SK-N-SH (cell line): ENCODE measurements around the gene THOC2. TPM values are rescaled to one million over a fixed set of nuclear protein-coding genes. Genes with fewer than 3 reads are reported as not detected.

Experiments
- CTCF ChIA-PET: fragments of 300-600, 350-600 bp; formaldehyde crosslinking; extraction: SDS; loops from one replicate; lab custom pipeline; 2021; lab: Yijun Ruan, JAX
- POLR2A ChIA-PET: fragments of 350-600 bp; sonication (Branson Sonifier 250); formaldehyde crosslinking; extraction: SDS; loops from one replicate; lab custom pipeline; 2020; ENCODE audit warnings: antibody characterized with exemption, inconsistent platforms; lab: Yijun Ruan, JAX
- DNase-seq: peaks from one replicate; pipeline ENCODE4 v3.0.0; 2012
- H2AFZ ChIP-seq: fragments of 200-600 bp; sonication (generic); 2 replicates; pipeline ENCODE4 v1.8.1; 2016; ENCODE audit warnings: antibody characterized with exemption, mild to moderate bottlenecking, low read depth
- H3F3A ChIP-seq: fragments of 200-600 bp; sonication (generic); replicated peaks from 2 replicates; pipeline ENCODE3; 2016; ENCODE audit warnings: antibody characterized with exemption, mild to moderate bottlenecking; ENCODE audit not compliant: insufficient read depth
- H3K27ac ChIP-seq, 2 experiments: fragments of 200-500 bp in 1 of 2; fragments of 200-600 bp in 1 of 2; sonication (Bioruptor generic) in 1 of 2; sonication (generic), shearing (Covaris generic) in 1 of 2; 2 replicates each; pipeline versions ENCODE4 v1.5.1 to v1.6.1; 2014 to 2016; ENCODE audit warnings: low read depth in 2 of 2, inconsistent platforms in 1 of 2, low read length in 1 of 2, mild to moderate bottlenecking in 1 of 2, mixed read lengths in 1 of 2
- H3K27me3 ChIP-seq: fragments of 200-600 bp; sonication (generic), shearing (Covaris generic); 2 replicates; pipeline ENCODE4 v1.6.1; 2016; ENCODE audit warnings: mixed run types; ENCODE audit not compliant: insufficient read depth
- H3K36me3 ChIP-seq, 2 experiments: fragments of 200-500 bp in 1 of 2; fragments of 200-600 bp in 1 of 2; sonication (Bioruptor generic) in 1 of 2; sonication (generic) in 1 of 2; replicated peaks in 1 of 2; 2 replicates each; pipeline versions ENCODE3 to v1.5.1; 2014 to 2016; ENCODE audit warnings: low read length in 1 of 2, mild to moderate bottlenecking in 1 of 2; ENCODE audit not compliant: insufficient read depth in 2 of 2, control insufficient read depth in 1 of 2
- H3K4me1 ChIP-seq, 2 experiments: fragments of 200-500 bp in 1 of 2; fragments of 200-600 bp in 1 of 2; sonication (Bioruptor generic) in 1 of 2; sonication (generic), shearing (Covaris generic) in 1 of 2; 2 replicates each; pipeline versions ENCODE4 v1.5.1 to v1.6.1; 2014 to 2016; ENCODE audit warnings: low read depth in 1 of 2, low read length in 1 of 2, mixed run types in 1 of 2; ENCODE audit not compliant: insufficient read depth in 2 of 2, control insufficient read depth in 1 of 2
- H3K4me2 ChIP-seq: fragments of 200-600 bp; sonication (generic), shearing (Covaris generic); 2 replicates; pipeline ENCODE4 v1.6.1; 2017; ENCODE audit warnings: mixed run types
- H3K4me3 ChIP-seq, 2 experiments: fragments of 200-500 bp in 1 of 2; fragments of 200-600 bp in 1 of 2; sonication (Bioruptor generic) in 1 of 2; sonication (generic), shearing (Covaris generic) in 1 of 2; 2 replicates each; pipeline versions ENCODE4 v1.5.1 to v1.8.1; 2014 to 2016; ENCODE audit warnings: low read depth in 2 of 2, inconsistent platforms in 1 of 2, low read length in 1 of 2, mild to moderate bottlenecking in 1 of 2, mixed read lengths in 1 of 2, moderate library complexity in 1 of 2
- H3K79me2 ChIP-seq: fragments of 200-600 bp; sonication (generic); 2 replicates; pipeline ENCODE4 v1.8.1; 2017; ENCODE audit warnings: mild to moderate bottlenecking; ENCODE audit not compliant: insufficient read depth
- H3K9ac ChIP-seq: fragments of 200-600 bp; sonication (generic); 2 replicates; pipeline ENCODE4 v1.6.1; 2017; ENCODE audit warnings: mixed run types
- H3K9me2 ChIP-seq: fragments of 200-600 bp; sonication (generic); 2 replicates; pipeline ENCODE4 v1.6.1; 2017; ENCODE audit warnings: mixed run types
- H3K9me3 ChIP-seq: fragments of 200-600 bp; sonication (generic); 2 replicates; pipeline ENCODE4 v1.6.1; 2017; ENCODE audit warnings: mixed run types, mild to moderate bottlenecking, moderate library complexity
- H4K20me1 ChIP-seq: fragments of 200-600 bp; sonication (generic); 2 replicates; pipeline ENCODE4 v1.6.1; 2017; ENCODE audit warnings: mild to moderate bottlenecking, mixed run types; ENCODE audit not compliant: insufficient read depth
- EZH2phosphoT487 ChIP-seq: fragments of 200-600 bp; sonication (generic); IDR thresholded peaks from 2 replicates; pipeline ENCODE4 v1.6.1; 2017; ENCODE audit warnings: low read depth, mixed run types, mild to moderate bottlenecking, antibody characterized with exemption, moderate library complexity, borderline replicate concordance
- FOSL2 ChIP-seq: IDR thresholded peaks from 2 replicates; pipeline ENCODE4 v1.4.0; 2012; ENCODE audit warnings: low read depth, mild to moderate bottlenecking, moderate library complexity, borderline replicate concordance
- TAF1 ChIP-seq: IDR thresholded peaks from 2 replicates; pipeline ENCODE4 v1.6.1; 2012; ENCODE audit warnings: low read depth, mild to moderate bottlenecking, low read length, moderate library complexity, borderline replicate concordance
- TEAD4 ChIP-seq: IDR thresholded peaks from 2 replicates; pipeline ENCODE4 v1.4.0; 2012; ENCODE audit warnings: mild to moderate bottlenecking, borderline replicate concordance; ENCODE audit not compliant: insufficient read depth
- YY1 ChIP-seq: IDR thresholded peaks from 2 replicates; pipeline ENCODE4 v1.4.0; 2012; ENCODE audit warnings: low read depth, mild to moderate bottlenecking
- WGBS: methylation state at CpG from one replicate; pipeline ENCODE4 v1.1.6; 2017; ENCODE audit warnings: low lambda C conversion rate; 5-methylcytosine and 5-hydroxymethylcytosine counted together
- polyA plus RNA-seq, 3 experiments: library from polyadenylated mRNA; depleted of rRNA; stranded (reverse); fragments of >200 nt; gene quantifications; 2 replicates each; pipeline ENCODE4 v1.2.3, GENCODE V29; 2012
- TF ChIP-seq, protein P1 (sequence below): IDR thresholded peaks from 2 replicates; pipeline ENCODE4 v1.4.0; 2012; ENCODE audit warnings: low read depth, borderline replicate concordance
- TF ChIP-seq, protein P2 (sequence below): fragments of 150-350 bp; IDR thresholded peaks from 2 replicates; pipeline ENCODE4 v1.6.1; 2017; ENCODE audit warnings: antibody characterized with exemption, low read length, low read depth, borderline replicate concordance
- TF ChIP-seq, protein P3 (sequence below): fragments of 200-600 bp; sonication (generic); IDR thresholded peaks from 2 replicates; pipeline ENCODE4 v1.6.1; 2017; ENCODE audit warnings: antibody characterized with exemption, mild to moderate bottlenecking, moderate library complexity
- TF ChIP-seq, protein P4 (sequence below): IDR thresholded peaks from 2 replicates; pipeline ENCODE4 v1.6.1; 2012; ENCODE audit warnings: mild to moderate bottlenecking, low read depth, low read length, moderate library complexity

The THOC2 gene
- polyA plus RNA-seq, 1 of the 3 experiments (the other 2 are of a cell fraction): 26.7 TPM

DNA sequence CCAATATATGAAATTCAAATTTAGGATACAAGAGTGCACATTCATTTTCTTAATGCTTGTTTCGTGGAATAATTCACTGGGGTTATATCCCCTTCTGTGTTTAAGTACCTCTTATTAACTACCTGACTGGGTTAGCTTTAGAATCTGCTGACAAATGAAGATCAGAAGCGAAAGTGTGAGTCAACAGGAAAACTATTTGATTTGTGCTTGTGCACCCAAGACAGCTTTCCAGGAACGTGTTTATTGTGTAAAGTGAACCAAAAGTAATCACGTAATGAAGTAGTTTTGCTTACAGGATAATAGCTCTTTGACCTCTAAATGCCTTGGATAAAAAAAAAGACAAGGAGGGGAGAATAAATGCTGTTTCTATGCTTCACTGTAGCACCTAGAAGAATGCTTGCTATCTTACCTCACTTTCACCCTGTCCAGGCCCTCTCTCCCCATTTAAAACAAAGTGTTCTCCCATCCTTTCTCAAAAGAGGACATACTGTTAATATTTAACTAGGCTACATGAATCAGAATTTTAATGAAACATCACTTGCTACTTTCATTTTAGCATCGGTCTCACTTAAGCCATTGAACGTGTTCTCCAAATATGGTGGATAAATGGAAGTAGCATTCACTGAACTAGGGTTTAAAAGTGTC is 141.9 kb downstream of the THOC2 start:
- no peak overlapping the region for H2AFZ ChIP-seq
- H3K9ac ChIP-seq: no peak overlapping the region
- no peak overlapping the region for H3K4me3 ChIP-seq
- no peaks in the 10 kb centered on the region for H3K36me3 ChIP-seq
- H4K20me1 ChIP-seq: no peaks in the 10 kb centered on the region
- no peaks in the 10 kb centered on the region for H3K9me2 ChIP-seq
- H3K4me2 ChIP-seq: no peak overlapping the region
- TF ChIP-seq YY1: no peak
- TF ChIP-seq TAF1: no peak
- TF ChIP-seq, protein P1, sequence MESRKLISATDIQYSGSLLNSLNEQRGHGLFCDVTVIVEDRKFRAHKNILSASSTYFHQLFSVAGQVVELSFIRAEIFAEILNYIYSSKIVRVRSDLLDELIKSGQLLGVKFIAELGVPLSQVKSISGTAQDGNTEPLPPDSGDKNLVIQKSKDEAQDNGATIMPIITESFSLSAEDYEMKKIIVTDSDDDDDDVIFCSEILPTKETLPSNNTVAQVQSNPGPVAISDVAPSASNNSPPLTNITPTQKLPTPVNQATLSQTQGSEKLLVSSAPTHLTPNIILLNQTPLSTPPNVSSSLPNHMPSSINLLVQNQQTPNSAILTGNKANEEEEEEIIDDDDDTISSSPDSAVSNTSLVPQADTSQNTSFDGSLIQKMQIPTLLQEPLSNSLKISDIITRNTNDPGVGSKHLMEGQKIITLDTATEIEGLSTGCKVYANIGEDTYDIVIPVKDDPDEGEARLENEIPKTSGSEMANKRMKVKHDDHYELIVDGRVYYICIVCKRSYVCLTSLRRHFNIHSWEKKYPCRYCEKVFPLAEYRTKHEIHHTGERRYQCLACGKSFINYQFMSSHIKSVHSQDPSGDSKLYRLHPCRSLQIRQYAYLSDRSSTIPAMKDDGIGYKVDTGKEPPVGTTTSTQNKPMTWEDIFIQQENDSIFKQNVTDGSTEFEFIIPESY: no peak
- TF ChIP-seq EZH2phosphoT487: no peak
- TF ChIP-seq TEAD4: no peak
- TF ChIP-seq FOSL2: no peak
- TF ChIP-seq, protein P2, sequence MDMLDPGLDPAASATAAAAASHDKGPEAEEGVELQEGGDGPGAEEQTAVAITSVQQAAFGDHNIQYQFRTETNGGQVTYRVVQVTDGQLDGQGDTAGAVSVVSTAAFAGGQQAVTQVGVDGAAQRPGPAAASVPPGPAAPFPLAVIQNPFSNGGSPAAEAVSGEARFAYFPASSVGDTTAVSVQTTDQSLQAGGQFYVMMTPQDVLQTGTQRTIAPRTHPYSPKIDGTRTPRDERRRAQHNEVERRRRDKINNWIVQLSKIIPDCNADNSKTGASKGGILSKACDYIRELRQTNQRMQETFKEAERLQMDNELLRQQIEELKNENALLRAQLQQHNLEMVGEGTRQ: no peak
- TF ChIP-seq, protein P3, sequence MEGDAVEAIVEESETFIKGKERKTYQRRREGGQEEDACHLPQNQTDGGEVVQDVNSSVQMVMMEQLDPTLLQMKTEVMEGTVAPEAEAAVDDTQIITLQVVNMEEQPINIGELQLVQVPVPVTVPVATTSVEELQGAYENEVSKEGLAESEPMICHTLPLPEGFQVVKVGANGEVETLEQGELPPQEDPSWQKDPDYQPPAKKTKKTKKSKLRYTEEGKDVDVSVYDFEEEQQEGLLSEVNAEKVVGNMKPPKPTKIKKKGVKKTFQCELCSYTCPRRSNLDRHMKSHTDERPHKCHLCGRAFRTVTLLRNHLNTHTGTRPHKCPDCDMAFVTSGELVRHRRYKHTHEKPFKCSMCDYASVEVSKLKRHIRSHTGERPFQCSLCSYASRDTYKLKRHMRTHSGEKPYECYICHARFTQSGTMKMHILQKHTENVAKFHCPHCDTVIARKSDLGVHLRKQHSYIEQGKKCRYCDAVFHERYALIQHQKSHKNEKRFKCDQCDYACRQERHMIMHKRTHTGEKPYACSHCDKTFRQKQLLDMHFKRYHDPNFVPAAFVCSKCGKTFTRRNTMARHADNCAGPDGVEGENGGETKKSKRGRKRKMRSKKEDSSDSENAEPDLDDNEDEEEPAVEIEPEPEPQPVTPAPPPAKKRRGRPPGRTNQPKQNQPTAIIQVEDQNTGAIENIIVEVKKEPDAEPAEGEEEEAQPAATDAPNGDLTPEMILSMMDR: no peak
- TF ChIP-seq, protein P4, sequence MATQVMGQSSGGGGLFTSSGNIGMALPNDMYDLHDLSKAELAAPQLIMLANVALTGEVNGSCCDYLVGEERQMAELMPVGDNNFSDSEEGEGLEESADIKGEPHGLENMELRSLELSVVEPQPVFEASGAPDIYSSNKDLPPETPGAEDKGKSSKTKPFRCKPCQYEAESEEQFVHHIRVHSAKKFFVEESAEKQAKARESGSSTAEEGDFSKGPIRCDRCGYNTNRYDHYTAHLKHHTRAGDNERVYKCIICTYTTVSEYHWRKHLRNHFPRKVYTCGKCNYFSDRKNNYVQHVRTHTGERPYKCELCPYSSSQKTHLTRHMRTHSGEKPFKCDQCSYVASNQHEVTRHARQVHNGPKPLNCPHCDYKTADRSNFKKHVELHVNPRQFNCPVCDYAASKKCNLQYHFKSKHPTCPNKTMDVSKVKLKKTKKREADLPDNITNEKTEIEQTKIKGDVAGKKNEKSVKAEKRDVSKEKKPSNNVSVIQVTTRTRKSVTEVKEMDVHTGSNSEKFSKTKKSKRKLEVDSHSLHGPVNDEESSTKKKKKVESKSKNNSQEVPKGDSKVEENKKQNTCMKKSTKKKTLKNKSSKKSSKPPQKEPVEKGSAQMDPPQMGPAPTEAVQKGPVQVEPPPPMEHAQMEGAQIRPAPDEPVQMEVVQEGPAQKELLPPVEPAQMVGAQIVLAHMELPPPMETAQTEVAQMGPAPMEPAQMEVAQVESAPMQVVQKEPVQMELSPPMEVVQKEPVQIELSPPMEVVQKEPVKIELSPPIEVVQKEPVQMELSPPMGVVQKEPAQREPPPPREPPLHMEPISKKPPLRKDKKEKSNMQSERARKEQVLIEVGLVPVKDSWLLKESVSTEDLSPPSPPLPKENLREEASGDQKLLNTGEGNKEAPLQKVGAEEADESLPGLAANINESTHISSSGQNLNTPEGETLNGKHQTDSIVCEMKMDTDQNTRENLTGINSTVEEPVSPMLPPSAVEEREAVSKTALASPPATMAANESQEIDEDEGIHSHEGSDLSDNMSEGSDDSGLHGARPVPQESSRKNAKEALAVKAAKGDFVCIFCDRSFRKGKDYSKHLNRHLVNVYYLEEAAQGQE: no peak
- DNase-seq: no peak
- H3K9me3 ChIP-seq: no peaks in the 10 kb centered on the region
- no peak overlapping the region for H3K27ac ChIP-seq
- 41% methylated on average over 6 of the region's 6 CpGs for WGBS
- ChIA-PET CTCF (interaction anchor here (0.8 kb wide), 1 partner anchor 141 kb away, joined by 3 read pairs; no protein-coding TSS in a partner anchor), POLR2A (no interaction called here)
- H3K79me2 ChIP-seq: no peaks in the 10 kb centered on the region
- no peaks in the 10 kb centered on the region for H3F3A ChIP-seq
- H3K4me1 ChIP-seq: no peaks in the 10 kb centered on the region
- no peaks in the 10 kb centered on the region for H3K27me3 ChIP-seq
